ENCODE results near the gene DRICH1.

DNA sequence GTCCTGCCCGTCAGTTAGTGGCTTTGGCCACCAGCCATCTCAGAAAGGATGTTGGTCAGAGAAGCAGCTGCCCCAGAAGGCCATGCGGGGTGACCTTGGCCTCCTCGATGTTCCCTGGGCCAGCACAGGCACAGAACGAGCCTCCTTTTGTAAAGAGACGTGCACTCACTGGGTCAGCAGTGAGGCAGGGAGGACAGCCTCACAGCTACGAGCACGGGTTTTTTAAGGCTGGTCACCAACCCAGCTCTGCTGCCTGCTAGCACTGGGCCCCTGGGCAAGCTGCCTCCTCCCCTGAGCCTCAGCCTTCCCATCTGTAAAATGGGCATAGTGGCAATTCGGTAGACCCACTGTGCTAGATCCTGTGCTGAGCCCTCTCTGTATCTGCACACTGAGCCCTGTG lies 62.8 kb downstream of the DRICH1 start:
- TF ChIP-seq, protein P1, sequence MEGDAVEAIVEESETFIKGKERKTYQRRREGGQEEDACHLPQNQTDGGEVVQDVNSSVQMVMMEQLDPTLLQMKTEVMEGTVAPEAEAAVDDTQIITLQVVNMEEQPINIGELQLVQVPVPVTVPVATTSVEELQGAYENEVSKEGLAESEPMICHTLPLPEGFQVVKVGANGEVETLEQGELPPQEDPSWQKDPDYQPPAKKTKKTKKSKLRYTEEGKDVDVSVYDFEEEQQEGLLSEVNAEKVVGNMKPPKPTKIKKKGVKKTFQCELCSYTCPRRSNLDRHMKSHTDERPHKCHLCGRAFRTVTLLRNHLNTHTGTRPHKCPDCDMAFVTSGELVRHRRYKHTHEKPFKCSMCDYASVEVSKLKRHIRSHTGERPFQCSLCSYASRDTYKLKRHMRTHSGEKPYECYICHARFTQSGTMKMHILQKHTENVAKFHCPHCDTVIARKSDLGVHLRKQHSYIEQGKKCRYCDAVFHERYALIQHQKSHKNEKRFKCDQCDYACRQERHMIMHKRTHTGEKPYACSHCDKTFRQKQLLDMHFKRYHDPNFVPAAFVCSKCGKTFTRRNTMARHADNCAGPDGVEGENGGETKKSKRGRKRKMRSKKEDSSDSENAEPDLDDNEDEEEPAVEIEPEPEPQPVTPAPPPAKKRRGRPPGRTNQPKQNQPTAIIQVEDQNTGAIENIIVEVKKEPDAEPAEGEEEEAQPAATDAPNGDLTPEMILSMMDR (IDR thresholded peaks at IDR 0.05), result no peak
- TF ChIP-seq CREB1 (CRISPR knock-in tag; IDR thresholded peaks at IDR 0.05), result no peak
- TF ChIP-seq RORB (CRISPR knock-in tag; IDR thresholded peaks at IDR 0.05), result no peak
- TF ChIP-seq, protein P2, sequence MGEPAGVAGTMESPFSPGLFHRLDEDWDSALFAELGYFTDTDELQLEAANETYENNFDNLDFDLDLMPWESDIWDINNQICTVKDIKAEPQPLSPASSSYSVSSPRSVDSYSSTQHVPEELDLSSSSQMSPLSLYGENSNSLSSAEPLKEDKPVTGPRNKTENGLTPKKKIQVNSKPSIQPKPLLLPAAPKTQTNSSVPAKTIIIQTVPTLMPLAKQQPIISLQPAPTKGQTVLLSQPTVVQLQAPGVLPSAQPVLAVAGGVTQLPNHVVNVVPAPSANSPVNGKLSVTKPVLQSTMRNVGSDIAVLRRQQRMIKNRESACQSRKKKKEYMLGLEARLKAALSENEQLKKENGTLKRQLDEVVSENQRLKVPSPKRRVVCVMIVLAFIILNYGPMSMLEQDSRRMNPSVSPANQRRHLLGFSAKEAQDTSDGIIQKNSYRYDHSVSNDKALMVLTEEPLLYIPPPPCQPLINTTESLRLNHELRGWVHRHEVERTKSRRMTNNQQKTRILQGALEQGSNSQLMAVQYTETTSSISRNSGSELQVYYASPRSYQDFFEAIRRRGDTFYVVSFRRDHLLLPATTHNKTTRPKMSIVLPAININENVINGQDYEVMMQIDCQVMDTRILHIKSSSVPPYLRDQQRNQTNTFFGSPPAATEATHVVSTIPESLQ (CRISPR knock-in tag; IDR thresholded peaks at IDR 0.05), result no peak
- TF ChIP-seq IRF2 (CRISPR knock-in tag; IDR thresholded peaks at IDR 0.05; ENCODE audit: borderline replicate concordance, low read depth), result no peak
- no peak for TF ChIP-seq ATF1 (CRISPR knock-in tag; IDR thresholded peaks at IDR 0.05)
- no peak for TF ChIP-seq SMAD4 (CRISPR knock-in tag; IDR thresholded peaks at IDR 0.05)
- TF ChIP-seq, protein P3, sequence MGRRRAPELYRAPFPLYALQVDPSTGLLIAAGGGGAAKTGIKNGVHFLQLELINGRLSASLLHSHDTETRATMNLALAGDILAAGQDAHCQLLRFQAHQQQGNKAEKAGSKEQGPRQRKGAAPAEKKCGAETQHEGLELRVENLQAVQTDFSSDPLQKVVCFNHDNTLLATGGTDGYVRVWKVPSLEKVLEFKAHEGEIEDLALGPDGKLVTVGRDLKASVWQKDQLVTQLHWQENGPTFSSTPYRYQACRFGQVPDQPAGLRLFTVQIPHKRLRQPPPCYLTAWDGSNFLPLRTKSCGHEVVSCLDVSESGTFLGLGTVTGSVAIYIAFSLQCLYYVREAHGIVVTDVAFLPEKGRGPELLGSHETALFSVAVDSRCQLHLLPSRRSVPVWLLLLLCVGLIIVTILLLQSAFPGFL (CRISPR knock-in tag; IDR thresholded peaks at IDR 0.05; ENCODE audit: borderline replicate concordance), result no peak
- no peak for TF ChIP-seq TEAD4 (CRISPR knock-in tag; IDR thresholded peaks at IDR 0.05)
